Heart left ventricle (tissue), 13 donors: ENCODE data around the gene MDM4.

Source experiments
- CTCF ChIP-seq, 12 donors: fragments of 200-600 bp; sonication (generic) in 4 of 12; IDR thresholded peaks; one replicate each; pipeline versions ENCODE4 v1.5.0 to v1.8.0; 2018 to 2022; ENCODE audit warnings: antibody characterized with exemption in 12 of 12, mild to moderate bottlenecking in 5 of 12
- POLR2A ChIP-seq, 2 donors: fragments of 450-650 bp; IDR thresholded peaks; one replicate each; pipeline ENCODE4 v1.6.1; 2017; ENCODE audit warnings: antibody characterized with exemption in 2 of 2, mild to moderate bottlenecking in 2 of 2, moderate library complexity in 2 of 2
- donor health status: ischemic (EF 13 %, LVEDD 7.1; RV severe dilation, severe dysfunction).
- donor health status: DM: no; HTN: yes; CAD: no.
- donor health status: DM: no; HTN: no; CAD: no.
- donor health status: ischemic (EF 25% LVEDD 6.9; RV normal size, moderate dysfunction).
- donor health status: ischemic (EF 25% LVEDD 5.7; RV mildly dilated, moderate dysfunction).
- donor health status: ischemic (EF 35%, LVEDD 5.7; RV mildly dilated, moderate dysfunction).
- donor health status: nonischemic (EF 11% LVEDD 7.7; RV severe dilation, severe dysfunction).
- donor health status: DM: yes; HTN: yes; CAD: no.
- donor health status: PGD.
- donor health status: ischemic (EF 29% LVEDD 5.4; RV normal size, mild dysfunction).
- donor health status: nonischemic (EF 23%, LVEDD 6.1; RV moderate dilation, normal function).

- TF ChIP-seq CTCF (IDR thresholded peaks at IDR 0.05), result no peak
- TF ChIP-seq POLR2A (IDR thresholded peaks at IDR 0.05), result no peak
Observed at GRCh38 chr1:204571631-204572030, 55.4 kb downstream of the MDM4 start.
